ENCODE measurements around the gene NTF3. TPM values are rescaled to one million over a fixed set of nuclear protein-coding genes. Genes with fewer than 3 reads are reported as not detected.

Gene NTF3
- polyA plus RNA-seq, 3 donors: not detected

- Histone ChIP-seq H3K36me3 (replicated peaks in 1 of 2; ENCODE audit: control insufficient read depth in 1 of 2, insufficient read depth in 2 of 2, low read length in 2 of 2) (no peaks in the 10 kb centered on the region), H3K4me3 (replicated peaks in 1 of 3; ENCODE audit: low read depth in 2 of 3, low read length in 3 of 3) (no peak overlapping the region), H3K27me3 (ENCODE audit: control insufficient read depth in 2 of 2, insufficient read depth in 2 of 2, low read length in 2 of 2) (peaks cover 0 to 2% of the 10 kb centered on the region in 2 donors), H3K9ac (ENCODE audit: insufficient read depth, low read length, poor library complexity, severe bottlenecking) (no peak overlapping the region), H3K4me1 (ENCODE audit: control insufficient read depth in 1 of 2, insufficient read depth in 2 of 2, low read length in 2 of 2) (no peaks in the 10 kb centered on the region), H4K20me1 (ENCODE audit: insufficient read depth, low read length) (no peaks in the 10 kb centered on the region), H3K9me3 (replicated peaks in 1 of 2; ENCODE audit: control insufficient read depth in 1 of 2, insufficient read depth in 1 of 2, low read length in 2 of 2) (no peaks in the 10 kb centered on the region), H3K79me2 (ENCODE audit: insufficient read depth, low read length) (no peaks in the 10 kb centered on the region), H3K4me2 (replicated peaks; ENCODE audit: extremely low read depth, low read length, poor library complexity, severe bottlenecking) (no peak overlapping the region), H2AFZ (ENCODE audit: insufficient read depth, low read depth, low read length, poor library complexity, severe bottlenecking) (no peak overlapping the region), H3K27ac (ENCODE audit: low read depth in 1 of 2, low read length in 2 of 2) (no peak overlapping the region)
- TF ChIP-seq CTCF (IDR thresholded peaks at IDR 0.05): no peak
- Mint-ChIP-seq H3K27ac (no peak overlapping the region), H3K36me3 (no peaks in the 10 kb centered on the region), H3K4me1 (no peaks in the 10 kb centered on the region), H3K27me3 (ENCODE audit: low read depth in 3 of 3) (peaks cover 3 to 5% (median 3%) of the 10 kb centered on the region in 3 donors), H3K9me3 (peaks cover 0 to 2% (median under 1%) of the 10 kb centered on the region in 7 donors), H3K4me3 (no peak overlapping the region)
- DNase-seq: no peak
- intact Hi-C loops (cut with micrococcal nuclease): no loop called here
- no CpG with 5 or more reads among the region's 1 CpG for WGBS (ENCODE audit: insufficient coverage)
Observed at GRCh38 chr12:5409619-5410018, 22.3 kb upstream of the NTF3 start.

GRCh38 chr12:5416571-5416970 is 15.3 kb upstream of the NTF3 start:
- Mint-ChIP-seq H3K4me3 (no peak overlapping the region), H3K36me3 (no peaks in the 10 kb centered on the region), H3K27me3 (ENCODE audit: low read depth in 3 of 3) (peaks cover 2 to 6% (median 2%) of the 10 kb centered on the region in 3 donors), H3K9me3 (peaks cover 0 to 4% (median 0%) of the 10 kb centered on the region in 7 donors), H3K27ac (no peak overlapping the region), H3K4me1 (no peaks in the 10 kb centered on the region)
- no peaks in the 10 kb centered on the region for H4K20me1 ChIP-seq (ENCODE audit: insufficient read depth, low read length)
- H3K9me3 ChIP-seq (replicated peaks in 1 of 2; ENCODE audit: control insufficient read depth in 1 of 2, insufficient read depth in 1 of 2, low read length in 2 of 2): no peaks in the 10 kb centered on the region
- no peaks in the 10 kb centered on the region for H3K79me2 ChIP-seq (ENCODE audit: insufficient read depth, low read length)
- peaks cover 0 to 2% of the 10 kb centered on the region in 2 donors for H3K27me3 ChIP-seq (ENCODE audit: control insufficient read depth in 2 of 2, insufficient read depth in 2 of 2, low read length in 2 of 2)
- TF ChIP-seq CTCF (IDR thresholded peaks at IDR 0.05): no peak
- no peaks in the 10 kb centered on the region for H3K36me3 ChIP-seq (replicated peaks in 1 of 2; ENCODE audit: control insufficient read depth in 1 of 2, insufficient read depth in 2 of 2, low read length in 2 of 2)
- intact Hi-C loops (cut with micrococcal nuclease): no loop called here
- DNase-seq: no peak
- H3K27ac ChIP-seq (ENCODE audit: low read depth in 1 of 2, low read length in 2 of 2): no peak overlapping the region
- H3K4me3 ChIP-seq (replicated peaks in 1 of 3; ENCODE audit: low read depth in 2 of 3, low read length in 3 of 3): no peak overlapping the region
- H2AFZ ChIP-seq (ENCODE audit: insufficient read depth, low read depth, low read length, poor library complexity, severe bottlenecking): no peak overlapping the region
- no peak overlapping the region for H3K9ac ChIP-seq (ENCODE audit: insufficient read depth, low read length, poor library complexity, severe bottlenecking)
- no peaks in the 10 kb centered on the region for H3K4me1 ChIP-seq (ENCODE audit: control insufficient read depth in 1 of 2, insufficient read depth in 2 of 2, low read length in 2 of 2)
- no peak overlapping the region for H3K4me2 ChIP-seq (replicated peaks; ENCODE audit: extremely low read depth, low read length, poor library complexity, severe bottlenecking)
- no CpG with 5 or more reads among the region's 1 CpG for WGBS (ENCODE audit: insufficient coverage)

Data from CD14-positive monocyte (primary cell).